GDM1 (cell line): ENCODE measurements around the gene CSTF2.
"Not testable (repeated sequence)": the region's sequence is repeated elsewhere in the genome, so short reads cannot be mapped to it uniquely, and the experiment has no call there.

ENCODE experiments used
- DNase-seq: peaks from one replicate; lab custom pipeline; 2025; lab: John Stamatoyannopoulos, UW

CSTF2 gene

GRCh38 chrX:100819837-100820666 lies at the start of gene CSTF2:
Gene CSTF2 (plus strand): TSS chrX:100820391. CDS start chrX:100820417, 26 bp downstream.
- peak; percentile 72 for DNase-seq

GRCh38 chrX:100796371-100796770 lies 23.8 kb upstream of the CSTF2 start:
- DNase-seq = not testable (repeated sequence)

- no peak for DNase-seq
Measured at GRCh38 chrX:100797359-100797758, 22.8 kb upstream of the CSTF2 start.

- no peak for DNase-seq
Measured at GRCh38 chrX:100798484-100799214, 21.5 kb upstream of the CSTF2 start.

GRCh38 chrX:100802843-100803242 lies 17.3 kb upstream of the CSTF2 start:
- DNase-seq = no peak

- DNase-seq = no peak
Measured at GRCh38 chrX:100804780-100805179, 15.4 kb upstream of the CSTF2 start.

- DNase-seq = not testable (repeated sequence)
Measured at GRCh38 chrX:100808265-100808664, 11.9 kb upstream of the CSTF2 start.

- DNase-seq = no peak
Measured at GRCh38 chrX:100812216-100813158, 7.7 kb upstream of the CSTF2 start.

GRCh38 chrX:100817340-100817739 lies 2.9 kb upstream of the CSTF2 start:
- DNase-seq = no peak

- no peak for DNase-seq
Measured at GRCh38 chrX:100819534-100819836, 706 bp upstream of the CSTF2 start.

- no peak for DNase-seq
Measured at GRCh38 chrX:100829730-100830129, 9.5 kb downstream of the CSTF2 start.

- DNase-seq = no peak
Measured at GRCh38 chrX:100830143-100830542, 10.0 kb downstream of the CSTF2 start.

- no peak for DNase-seq
Measured at GRCh38 chrX:100830547-100830946, 10.4 kb downstream of the CSTF2 start.

- no peak for DNase-seq
Measured at GRCh38 chrX:100831219-100831946, 11.2 kb downstream of the CSTF2 start.

- DNase-seq = no peak
Measured at GRCh38 chrX:100850317-100850716, 30.1 kb downstream of the CSTF2 start.

- DNase-seq = no peak
Measured at GRCh38 chrX:100852810-100853209, 32.6 kb downstream of the CSTF2 start.

- no peak for DNase-seq
Measured at GRCh38 chrX:100863326-100863864, 43.2 kb downstream of the CSTF2 start.

GRCh38 chrX:100864657-100865391 lies 44.6 kb downstream of the CSTF2 start:
- DNase-seq = no peak

- no peak for DNase-seq
Measured at GRCh38 chrX:100868273-100868672, 48.1 kb downstream of the CSTF2 start.

- DNase-seq = no peak
Measured at GRCh38 chrX:100870527-100870926, 50.3 kb downstream of the CSTF2 start.
